ENCODE data around the gene GNRH2. TPM values are rescaled to one million over a fixed set of nuclear protein-coding genes. Genes with fewer than 3 reads are reported as not detected.

GNRH2 gene
- total and polyA plus RNA-seq, 2 donors (not counting 1 experiment from before 2014, with no cell fraction given) = 2.5 TPM; not detected in 1

DNA sequence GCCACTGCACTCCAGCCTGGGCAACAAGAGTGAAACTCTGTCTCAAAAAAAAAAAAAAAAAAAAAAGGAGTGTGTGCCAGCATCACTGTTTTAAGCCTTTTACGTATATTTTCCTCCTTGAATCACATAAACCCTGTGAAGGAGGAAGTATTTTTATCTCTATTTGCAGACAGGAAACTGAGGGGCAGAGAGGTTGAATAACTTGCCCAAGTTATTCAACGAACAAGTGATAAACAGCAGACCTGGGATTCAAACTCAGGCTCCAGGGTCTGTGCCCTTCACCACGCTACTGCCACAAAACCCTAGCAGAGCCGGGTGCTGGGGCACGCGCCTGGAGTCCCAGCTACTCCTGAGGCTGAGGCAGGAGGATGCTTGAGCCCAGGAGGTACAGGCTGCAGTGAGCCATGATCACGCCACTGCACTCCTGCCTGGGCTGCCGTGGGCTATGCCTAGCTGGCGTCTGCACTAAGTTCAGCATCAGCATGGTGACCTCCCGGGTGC is 50.5 kb downstream of the GNRH2 start:
- Mint-ChIP-seq H3K9me3 (ENCODE audit: insufficient read depth) (no peaks in the 10 kb centered on the region), H3K27ac (peak overlapping the region; percentile 94), H3K4me3 (peak overlapping the region; percentile 89), H3K27me3 (peaks cover 15% of the 10 kb centered on the region), H3K4me1 (peaks cover 24% of the 10 kb centered on the region)
- H3K4me1 ChIP-seq (ENCODE audit: control insufficient read depth in 2 of 2, insufficient read depth in 2 of 2, low read length in 2 of 2) = peaks cover 18 to 27% of the 10 kb centered on the region in 2 donors
- DNase-seq = peak; percentile 68
- no peaks in the 10 kb centered on the region for H3K36me3 ChIP-seq (replicated peaks in 1 of 2; ENCODE audit: control extremely low read depth in 1 of 2, control insufficient read depth in 1 of 2, extremely low read depth in 1 of 2, insufficient read depth in 2 of 2, low read length in 1 of 2)
- H2AFZ ChIP-seq (ENCODE audit: insufficient read depth, low read depth, low read length, poor library complexity, severe bottlenecking) = peak overlapping the region; percentile 82
- no peaks in the 10 kb centered on the region for H3K79me2 ChIP-seq (ENCODE audit: control insufficient read depth, insufficient read depth, low read length)
- H3K27ac ChIP-seq (ENCODE audit: low read length in 2 of 2) = peak overlapping the region; percentile 58 to 68
- peak overlapping the region in 3 of 5 experiments; percentile 8 to 73 (median 60) for H3K4me3 ChIP-seq (ENCODE audit: control extremely low read depth in 1 of 5, extremely low read depth in 1 of 5, insufficient read depth in 1 of 5, low read depth in 2 of 5, low read length in 4 of 5)
- peak; percentile 50 for ATAC-seq (ENCODE audit: low read depth)
- peaks cover 0 to 9% (median 6%) of the 10 kb centered on the region in 4 experiments for H3K27me3 ChIP-seq (replicated peaks in 1 of 4; ENCODE audit: control extremely low read depth in 1 of 4, control insufficient read depth in 3 of 4, insufficient read depth in 4 of 4, low read length in 3 of 4)
- peak overlapping the region; percentile 68 for H3K9ac ChIP-seq (ENCODE audit: low read length)
- POLR2A ChIA-PET = interaction anchor here (0.7 to 1.7 kb wide), 2 partner anchors 22 to 74 kb away, joined by 7 to 8 read pairs; partner anchors contain the start of gene OXT
- 10% methylated on average over 9 of the region's 10 CpGs for WGBS (ENCODE audit: insufficient coverage)
- peak overlapping the region; percentile 97 for H3K4me2 ChIP-seq (replicated peaks; ENCODE audit: low read depth, low read length, poor library complexity, severe bottlenecking)
- no peaks in the 10 kb centered on the region for H4K20me1 ChIP-seq (ENCODE audit: control insufficient read depth, insufficient read depth, low read length, poor library complexity, severe bottlenecking)
- TF ChIP-seq, protein P1, sequence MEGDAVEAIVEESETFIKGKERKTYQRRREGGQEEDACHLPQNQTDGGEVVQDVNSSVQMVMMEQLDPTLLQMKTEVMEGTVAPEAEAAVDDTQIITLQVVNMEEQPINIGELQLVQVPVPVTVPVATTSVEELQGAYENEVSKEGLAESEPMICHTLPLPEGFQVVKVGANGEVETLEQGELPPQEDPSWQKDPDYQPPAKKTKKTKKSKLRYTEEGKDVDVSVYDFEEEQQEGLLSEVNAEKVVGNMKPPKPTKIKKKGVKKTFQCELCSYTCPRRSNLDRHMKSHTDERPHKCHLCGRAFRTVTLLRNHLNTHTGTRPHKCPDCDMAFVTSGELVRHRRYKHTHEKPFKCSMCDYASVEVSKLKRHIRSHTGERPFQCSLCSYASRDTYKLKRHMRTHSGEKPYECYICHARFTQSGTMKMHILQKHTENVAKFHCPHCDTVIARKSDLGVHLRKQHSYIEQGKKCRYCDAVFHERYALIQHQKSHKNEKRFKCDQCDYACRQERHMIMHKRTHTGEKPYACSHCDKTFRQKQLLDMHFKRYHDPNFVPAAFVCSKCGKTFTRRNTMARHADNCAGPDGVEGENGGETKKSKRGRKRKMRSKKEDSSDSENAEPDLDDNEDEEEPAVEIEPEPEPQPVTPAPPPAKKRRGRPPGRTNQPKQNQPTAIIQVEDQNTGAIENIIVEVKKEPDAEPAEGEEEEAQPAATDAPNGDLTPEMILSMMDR (IDR thresholded peaks at IDR 0.05) = no peak
- TF ChIP-seq EZH2 (IDR thresholded peaks at IDR 0.05; ENCODE audit: borderline replicate concordance, insufficient read depth, low read depth, low read length, poor library complexity, severe bottlenecking) = no peak
- CTCF ChIA-PET = interaction anchor here (0.7 to 1.6 kb wide), 2 partner anchors 22 to 922 kb away, joined by 3 to 8 read pairs; no protein-coding TSS in a partner anchor
- intact Hi-C loops (cut with micrococcal nuclease) = loop anchor here (2.0 kb wide), 2 partner anchors 21 to 65 kb away; partner anchors contain the start of genes FASTKD5 and UBOX5
- H3K9me3 ChIP-seq (ENCODE audit: control extremely low read depth in 1 of 3, control insufficient read depth in 2 of 3, insufficient read depth in 1 of 3, low read length in 2 of 3) = no peaks in the 10 kb centered on the region
